ENCODE measurements around the gene CDS2. TPM values are rescaled to one million over a fixed set of nuclear protein-coding genes. Genes with fewer than 3 reads are reported as not detected.

Gene CDS2
- total RNA-seq, 1 experiment from 2014 or later = 49.1 TPM

GRCh38 chr20:5127204-5127858, 523 bp downstream of the CDS2 start:
- Mint-ChIP-seq H3K9me3 (no peaks in the 10 kb centered on the region), H3K4me1 (peaks cover 22% of the 10 kb centered on the region), H3K27me3 (ENCODE audit: low read depth) (no peaks in the 10 kb centered on the region), H3K27ac (peak overlapping the region; percentile 93), H3K36me3 (no peaks in the 10 kb centered on the region; the same call in 1 of the 2 replicates), H3K4me3 (peak overlapping the region; percentile 87)
- ChIA-PET CTCF (interaction anchor here (0.7 to 5.2 kb wide), 34 partner anchors 8 to 401 kb away, joined by 3 to 265 read pairs (median 6); partner anchors contain the start of gene PROKR2), POLR2A (interaction anchor here (1.3 to 1.9 kb wide), 5 partner anchors 40 to 65 kb away, joined by 3 to 23 read pairs (median 7); no protein-coding TSS in a partner anchor)
- peak; percentile 28 for ATAC-seq
- peak; percentile 49 for DNase-seq (ENCODE audit: low spot score)
- TF ChIP-seq GABPB1 (CRISPR knock-in tag; IDR thresholded peaks at IDR 0.05) = no peak
- TF ChIP-seq ZNF423 (CRISPR knock-in tag; IDR thresholded peaks at IDR 0.05) = peak; percentile 76
- peak; percentile 37; the same call in 1 of the 2 replicates for TF ChIP-seq ETV6 (CRISPR knock-in tag; IDR thresholded peaks at IDR 0.05)
- no peak for TF ChIP-seq ATF1 (CRISPR knock-in tag; IDR thresholded peaks at IDR 0.05)
- no peak for TF ChIP-seq SOX15 (CRISPR knock-in tag; IDR thresholded peaks at IDR 0.05)
- no peak for TF ChIP-seq ZNF512 (CRISPR knock-in tag; IDR thresholded peaks at IDR 0.05; ENCODE audit: borderline replicate concordance)
- TF ChIP-seq, protein P1, sequence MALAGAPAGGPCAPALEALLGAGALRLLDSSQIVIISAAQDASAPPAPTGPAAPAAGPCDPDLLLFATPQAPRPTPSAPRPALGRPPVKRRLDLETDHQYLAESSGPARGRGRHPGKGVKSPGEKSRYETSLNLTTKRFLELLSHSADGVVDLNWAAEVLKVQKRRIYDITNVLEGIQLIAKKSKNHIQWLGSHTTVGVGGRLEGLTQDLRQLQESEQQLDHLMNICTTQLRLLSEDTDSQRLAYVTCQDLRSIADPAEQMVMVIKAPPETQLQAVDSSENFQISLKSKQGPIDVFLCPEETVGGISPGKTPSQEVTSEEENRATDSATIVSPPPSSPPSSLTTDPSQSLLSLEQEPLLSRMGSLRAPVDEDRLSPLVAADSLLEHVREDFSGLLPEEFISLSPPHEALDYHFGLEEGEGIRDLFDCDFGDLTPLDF (CRISPR knock-in tag; IDR thresholded peaks at IDR 0.05) = no peak
- TF ChIP-seq FOXP1 (CRISPR knock-in tag; IDR thresholded peaks at IDR 0.05; ENCODE audit: borderline replicate concordance) = 0 out of 2 replicates have a peak, but pooled peaks have one; percentile 12
- no peak for TF ChIP-seq ZNF671 (CRISPR knock-in tag; IDR thresholded peaks at IDR 0.05)
- TF ChIP-seq ZNF263 (CRISPR knock-in tag; IDR thresholded peaks at IDR 0.05; ENCODE audit: low read depth) = no peak
- TF ChIP-seq, protein P2, sequence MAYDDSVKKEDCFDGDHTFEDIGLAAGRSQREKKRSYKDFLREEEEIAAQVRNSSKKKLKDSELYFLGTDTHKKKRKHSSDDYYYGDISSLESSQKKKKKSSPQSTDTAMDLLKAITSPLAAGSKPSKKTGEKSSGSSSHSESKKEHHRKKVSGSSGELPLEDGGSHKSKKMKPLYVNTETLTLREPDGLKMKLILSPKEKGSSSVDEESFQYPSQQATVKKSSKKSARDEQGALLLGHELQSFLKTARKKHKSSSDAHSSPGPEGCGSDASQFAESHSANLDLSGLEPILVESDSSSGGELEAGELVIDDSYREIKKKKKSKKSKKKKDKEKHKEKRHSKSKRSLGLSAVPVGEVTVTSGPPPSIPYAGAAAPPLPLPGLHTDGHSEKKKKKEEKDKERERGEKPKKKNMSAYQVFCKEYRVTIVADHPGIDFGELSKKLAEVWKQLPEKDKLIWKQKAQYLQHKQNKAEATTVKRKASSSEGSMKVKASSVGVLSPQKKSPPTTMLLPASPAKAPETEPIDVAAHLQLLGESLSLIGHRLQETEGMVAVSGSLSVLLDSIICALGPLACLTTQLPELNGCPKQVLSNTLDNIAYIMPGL (CRISPR knock-in tag; IDR thresholded peaks at IDR 0.05) = 0 out of 2 replicates have a peak, but pooled peaks have one; percentile 20
- TF ChIP-seq, protein P3, sequence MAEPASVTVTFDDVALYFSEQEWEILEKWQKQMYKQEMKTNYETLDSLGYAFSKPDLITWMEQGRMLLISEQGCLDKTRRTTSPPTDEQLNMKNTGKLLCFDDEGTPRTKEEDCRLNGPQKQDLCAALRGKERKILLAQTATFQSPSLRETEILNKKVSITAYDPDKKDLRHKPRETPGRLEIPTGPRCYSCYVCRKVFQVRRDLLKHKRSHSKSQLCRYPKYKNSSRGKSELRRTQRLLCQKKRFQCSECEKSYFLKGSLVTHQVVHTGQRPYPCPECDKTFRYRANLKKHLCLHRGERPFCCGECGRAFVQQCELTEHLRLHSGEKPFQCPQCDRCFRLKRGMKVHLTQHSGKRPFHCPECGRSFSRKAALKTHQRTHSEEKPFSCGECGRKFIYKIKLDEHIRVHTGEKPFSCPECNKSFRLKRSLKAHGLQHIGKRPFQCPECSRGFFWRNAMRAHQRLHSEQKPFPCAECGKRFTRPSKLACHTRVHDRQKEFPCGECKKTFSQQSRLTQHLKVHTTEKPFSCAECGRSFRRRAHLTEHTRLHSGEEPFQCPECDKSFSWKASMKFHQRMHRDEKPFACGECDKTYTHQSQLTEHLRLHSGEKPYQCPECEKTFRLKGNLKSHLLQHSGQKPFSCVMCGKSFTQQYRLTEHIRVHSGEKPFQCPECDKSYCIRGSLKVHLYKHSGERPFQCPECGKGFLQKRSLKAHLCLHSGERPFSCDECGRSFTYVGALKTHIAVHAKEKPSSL (CRISPR knock-in tag; conservative IDR thresholded peaks at IDR 0.05) = no peak
- TF ChIP-seq JUN (CRISPR knock-in tag; IDR thresholded peaks at IDR 0.05) = 0 out of 2 replicates have a peak, but pooled peaks have one; percentile 47
- no peak for TF ChIP-seq ZNF138 (CRISPR knock-in tag; conservative IDR thresholded peaks at IDR 0.05)
- TF ChIP-seq ESRRA (CRISPR knock-in tag; IDR thresholded peaks at IDR 0.05; ENCODE audit: borderline replicate concordance) = no peak
- TF ChIP-seq, protein P4, sequence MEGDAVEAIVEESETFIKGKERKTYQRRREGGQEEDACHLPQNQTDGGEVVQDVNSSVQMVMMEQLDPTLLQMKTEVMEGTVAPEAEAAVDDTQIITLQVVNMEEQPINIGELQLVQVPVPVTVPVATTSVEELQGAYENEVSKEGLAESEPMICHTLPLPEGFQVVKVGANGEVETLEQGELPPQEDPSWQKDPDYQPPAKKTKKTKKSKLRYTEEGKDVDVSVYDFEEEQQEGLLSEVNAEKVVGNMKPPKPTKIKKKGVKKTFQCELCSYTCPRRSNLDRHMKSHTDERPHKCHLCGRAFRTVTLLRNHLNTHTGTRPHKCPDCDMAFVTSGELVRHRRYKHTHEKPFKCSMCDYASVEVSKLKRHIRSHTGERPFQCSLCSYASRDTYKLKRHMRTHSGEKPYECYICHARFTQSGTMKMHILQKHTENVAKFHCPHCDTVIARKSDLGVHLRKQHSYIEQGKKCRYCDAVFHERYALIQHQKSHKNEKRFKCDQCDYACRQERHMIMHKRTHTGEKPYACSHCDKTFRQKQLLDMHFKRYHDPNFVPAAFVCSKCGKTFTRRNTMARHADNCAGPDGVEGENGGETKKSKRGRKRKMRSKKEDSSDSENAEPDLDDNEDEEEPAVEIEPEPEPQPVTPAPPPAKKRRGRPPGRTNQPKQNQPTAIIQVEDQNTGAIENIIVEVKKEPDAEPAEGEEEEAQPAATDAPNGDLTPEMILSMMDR (IDR thresholded peaks at IDR 0.05) = no peak
- TF ChIP-seq, protein P5, sequence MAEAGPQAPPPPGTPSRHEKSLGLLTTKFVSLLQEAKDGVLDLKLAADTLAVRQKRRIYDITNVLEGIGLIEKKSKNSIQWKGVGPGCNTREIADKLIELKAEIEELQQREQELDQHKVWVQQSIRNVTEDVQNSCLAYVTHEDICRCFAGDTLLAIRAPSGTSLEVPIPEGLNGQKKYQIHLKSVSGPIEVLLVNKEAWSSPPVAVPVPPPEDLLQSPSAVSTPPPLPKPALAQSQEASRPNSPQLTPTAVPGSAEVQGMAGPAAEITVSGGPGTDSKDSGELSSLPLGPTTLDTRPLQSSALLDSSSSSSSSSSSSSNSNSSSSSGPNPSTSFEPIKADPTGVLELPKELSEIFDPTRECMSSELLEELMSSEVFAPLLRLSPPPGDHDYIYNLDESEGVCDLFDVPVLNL (CRISPR knock-in tag; IDR thresholded peaks at IDR 0.05; ENCODE audit: borderline replicate concordance, low read depth) = no peak
- no peak for TF ChIP-seq NFE2L1 (CRISPR knock-in tag; IDR thresholded peaks at IDR 0.05)
- TF ChIP-seq MYBL2 (CRISPR knock-in tag; IDR thresholded peaks at IDR 0.05) = no peak
- TF ChIP-seq ATF6 (CRISPR knock-in tag; IDR thresholded peaks at IDR 0.05) = no peak
